Neuronal stem cell (in vitro differentiated cells): ENCODE results near the gene OR51B4.

Experiments
- DNase-seq: peaks from one replicate; pipeline ENCODE4 v3.0.0-alpha.2; 2013; ENCODE audit warnings: low spot score
- H2AFZ ChIP-seq: one replicate; pipeline ENCODE4 v1.6.1; 2013; ENCODE audit warnings: mild to moderate bottlenecking, low read length, inconsistent platforms
- H2AK5ac ChIP-seq: 2 replicates; pipeline ENCODE4 v1.6.1; 2013; ENCODE audit warnings: low read depth, mild to moderate bottlenecking, inconsistent platforms, low read length, moderate library complexity, mixed read lengths
- H2BK120ac ChIP-seq: 2 replicates; pipeline ENCODE4 v1.6.1; 2013; ENCODE audit warnings: low read depth, mild to moderate bottlenecking, inconsistent platforms, low read length, moderate library complexity, mixed read lengths
- H2BK12ac ChIP-seq: one replicate; pipeline ENCODE4 v1.6.1; 2013; ENCODE audit warnings: low read length, inconsistent platforms
- H2BK15ac ChIP-seq: 2 replicates; pipeline ENCODE4 v1.6.1; 2013; ENCODE audit warnings: mild to moderate bottlenecking, low read length, inconsistent platforms, mixed read lengths
- H2BK5ac ChIP-seq: one replicate; pipeline ENCODE4 v1.6.1; 2013; ENCODE audit warnings: inconsistent platforms, mild to moderate bottlenecking, low read length, moderate library complexity
- H3K14ac ChIP-seq: one replicate; pipeline ENCODE4 v1.6.1; 2013; ENCODE audit warnings: low read length, inconsistent platforms
- H3K18ac ChIP-seq: 2 replicates; pipeline ENCODE4 v1.6.1; 2013; ENCODE audit warnings: low read length, inconsistent platforms
- H3K23ac ChIP-seq: 2 replicates; pipeline ENCODE4 v1.6.1; 2013; ENCODE audit warnings: low read depth, mild to moderate bottlenecking, mixed read lengths, low read length, inconsistent platforms; ENCODE audit not compliant: poor library complexity
- H3K27ac ChIP-seq: replicated peaks from 3 replicates; pipeline ENCODE4 v1.5.1; 2013; ENCODE audit warnings: low read length, inconsistent platforms
- H3K27me3 ChIP-seq, 3 experiments: 2 replicates each; pipeline ENCODE4 v1.6.1; 2013; ENCODE audit warnings: low read length in 3 of 3, mild to moderate bottlenecking in 2 of 3, inconsistent platforms in 1 of 3, low read depth in 1 of 3, mixed read lengths in 1 of 3, moderate library complexity in 1 of 3; ENCODE audit not compliant: control insufficient read depth in 3 of 3, insufficient read depth in 3 of 3
- H3K36me3 ChIP-seq, 2 donors: replicated peaks in 1 of 2; 2 replicates each; pipeline ENCODE4 v1.6.1; 2013; ENCODE audit warnings: low read length in 2 of 2; ENCODE audit not compliant: control insufficient read depth in 2 of 2, insufficient read depth in 2 of 2
- H3K4ac ChIP-seq: 2 replicates; pipeline ENCODE4 v1.6.1; 2013; ENCODE audit warnings: inconsistent platforms, mild to moderate bottlenecking, low read length, moderate library complexity
- H3K4me1 ChIP-seq, 2 donors: 1 replicate in 1 of 2; 2 replicates in 1 of 2; pipeline ENCODE4 v1.6.1; 2013; ENCODE audit warnings: low read length in 2 of 2, low read depth in 1 of 2; ENCODE audit not compliant: control insufficient read depth in 2 of 2, insufficient read depth in 1 of 2
- H3K4me2 ChIP-seq: one replicate; pipeline ENCODE4 v1.6.1; 2013; ENCODE audit warnings: mild to moderate bottlenecking, low read length, inconsistent platforms; ENCODE audit not compliant: insufficient read depth, poor library complexity, severe bottlenecking
- H3K4me3 ChIP-seq, 2 donors: 2 replicates each; pipeline ENCODE4 v1.5.1; 2013; ENCODE audit warnings: low read length in 2 of 2, mild to moderate bottlenecking in 2 of 2, inconsistent platforms in 1 of 2, moderate library complexity in 1 of 2
- H3K79me1 ChIP-seq: one replicate; pipeline ENCODE4 v1.6.1; 2013; ENCODE audit warnings: low read depth, mild to moderate bottlenecking, inconsistent platforms, low read length, moderate library complexity
- H3K9ac ChIP-seq: one replicate; pipeline ENCODE4 v1.6.1; 2013; ENCODE audit warnings: mild to moderate bottlenecking, low read depth, low read length, inconsistent platforms; ENCODE audit not compliant: poor library complexity
- H3K9me3 ChIP-seq, 2 donors: replicated peaks in 1 of 2; 2 replicates each; pipeline versions ENCODE3 to v1.6.1; 2013; ENCODE audit warnings: low read length in 2 of 2, mild to moderate bottlenecking in 2 of 2, inconsistent platforms in 1 of 2, low read depth in 1 of 2, mixed read lengths in 1 of 2, moderate library complexity in 1 of 2; ENCODE audit not compliant: control insufficient read depth in 2 of 2, insufficient read depth in 1 of 2
- H4K8ac ChIP-seq: one replicate; pipeline ENCODE4 v1.6.1; 2013; ENCODE audit warnings: low read depth, mild to moderate bottlenecking, inconsistent platforms, low read length, moderate library complexity
- H4K91ac ChIP-seq: one replicate; pipeline ENCODE4 v1.6.1; 2013; ENCODE audit warnings: low read length, low read depth, mild to moderate bottlenecking, inconsistent platforms; ENCODE audit not compliant: poor library complexity
- WGBS, 2 donors: extraction: QIAGEN DNeasy Blood & Tissue Kit; methylation state at CpG; one replicate each; pipeline ENCODE4 v1.1.7; 2013; ENCODE audit warnings: missing lambda C conversion rate in 2 of 2, mixed read lengths in 1 of 2; ENCODE audit not compliant: insufficient read length in 2 of 2, insufficient replicate concordance in 1 of 2; ENCODE audit errors: extremely low coverage in 2 of 2; 5-methylcytosine and 5-hydroxymethylcytosine counted together

Gene OR51B4

DNA sequence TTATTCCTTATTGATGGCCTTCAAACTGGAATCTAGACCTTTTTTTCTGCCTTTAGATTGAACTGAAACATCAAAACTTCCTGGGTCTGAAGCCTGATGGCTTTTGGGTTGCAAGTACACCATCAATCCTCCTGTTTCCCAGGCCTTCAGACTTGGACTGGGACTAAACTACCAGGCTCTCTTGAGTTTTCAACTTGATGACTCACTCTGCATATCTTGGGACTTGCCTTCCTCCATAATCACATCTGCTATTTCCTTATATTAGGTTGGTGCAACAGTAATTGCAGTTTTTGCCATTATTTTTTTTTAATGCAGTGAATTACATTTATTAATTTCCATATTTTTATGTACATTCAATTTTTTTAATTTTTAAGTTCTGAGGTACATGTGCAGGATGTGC lies 34.6 kb upstream of the OR51B4 start:
- H3K9ac ChIP-seq: no peak overlapping the region
- H3K27ac ChIP-seq: no peak overlapping the region
- no peak for DNase-seq
- H3K4me1 ChIP-seq: no peaks in the 10 kb centered on the region
- H3K23ac ChIP-seq: no peak overlapping the region
- H3K27me3 ChIP-seq: no peaks in the 10 kb centered on the region
- H2BK15ac ChIP-seq: no peak overlapping the region
- no peak overlapping the region for H3K14ac ChIP-seq
- no peak overlapping the region for H3K4me2 ChIP-seq
- H4K91ac ChIP-seq: no peak overlapping the region
- no peaks in the 10 kb centered on the region for H3K9me3 ChIP-seq
- no peak overlapping the region for H2BK5ac ChIP-seq
- no peak overlapping the region for H2BK12ac ChIP-seq
- no peak overlapping the region for H2AK5ac ChIP-seq
- H2AFZ ChIP-seq: no peak overlapping the region
- H3K18ac ChIP-seq: no peak overlapping the region
- H3K4me3 ChIP-seq: no peak overlapping the region
- no peak overlapping the region for H3K4ac ChIP-seq
- H2BK120ac ChIP-seq: no peak overlapping the region
- H4K8ac ChIP-seq: no peak overlapping the region
- H3K79me1 ChIP-seq: no peaks in the 10 kb centered on the region
- H3K36me3 ChIP-seq: no peaks in the 10 kb centered on the region

DNA sequence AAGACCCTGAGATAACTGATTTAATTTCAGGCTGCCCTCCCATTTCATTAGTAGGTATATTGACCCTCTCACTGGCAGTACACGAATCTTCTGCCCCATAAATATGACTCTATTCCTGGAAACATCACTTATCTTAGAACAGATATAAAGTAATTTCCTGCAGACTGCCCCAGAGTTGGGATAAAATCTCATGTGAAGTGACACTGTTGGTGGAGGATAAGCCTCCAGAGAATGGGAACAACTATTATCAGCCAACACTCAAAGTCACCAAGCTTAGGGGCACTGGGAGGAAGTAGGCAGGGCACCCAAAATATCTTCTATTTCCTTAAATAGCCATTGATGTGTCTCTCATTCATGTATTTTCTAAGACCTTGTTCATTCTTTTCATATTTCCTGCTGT lies 33.4 kb upstream of the OR51B4 start:
- H2AFZ ChIP-seq: no peak overlapping the region
- no peak overlapping the region for H3K4me3 ChIP-seq
- H3K27ac ChIP-seq: no peak overlapping the region
- H3K9me3 ChIP-seq: no peaks in the 10 kb centered on the region
- H3K79me1 ChIP-seq: no peaks in the 10 kb centered on the region
- H3K4me1 ChIP-seq: no peaks in the 10 kb centered on the region
- H3K14ac ChIP-seq: no peak overlapping the region
- H4K91ac ChIP-seq: no peak overlapping the region
- WGBS, 2 donors: no CpG with 5 or more reads among the region's 1 CpG
- DNase-seq: no peak
- no peak overlapping the region for H3K4ac ChIP-seq
- no peak overlapping the region for H4K8ac ChIP-seq
- no peak overlapping the region for H3K4me2 ChIP-seq
- no peak overlapping the region for H2BK12ac ChIP-seq
- H2BK5ac ChIP-seq: no peak overlapping the region
- no peaks in the 10 kb centered on the region for H3K36me3 ChIP-seq
- no peak overlapping the region for H2BK120ac ChIP-seq
- H3K18ac ChIP-seq: no peak overlapping the region
- no peak overlapping the region for H3K9ac ChIP-seq
- H2BK15ac ChIP-seq: no peak overlapping the region
- no peak overlapping the region for H2AK5ac ChIP-seq
- H3K23ac ChIP-seq: no peak overlapping the region
- no peaks in the 10 kb centered on the region for H3K27me3 ChIP-seq

DNA sequence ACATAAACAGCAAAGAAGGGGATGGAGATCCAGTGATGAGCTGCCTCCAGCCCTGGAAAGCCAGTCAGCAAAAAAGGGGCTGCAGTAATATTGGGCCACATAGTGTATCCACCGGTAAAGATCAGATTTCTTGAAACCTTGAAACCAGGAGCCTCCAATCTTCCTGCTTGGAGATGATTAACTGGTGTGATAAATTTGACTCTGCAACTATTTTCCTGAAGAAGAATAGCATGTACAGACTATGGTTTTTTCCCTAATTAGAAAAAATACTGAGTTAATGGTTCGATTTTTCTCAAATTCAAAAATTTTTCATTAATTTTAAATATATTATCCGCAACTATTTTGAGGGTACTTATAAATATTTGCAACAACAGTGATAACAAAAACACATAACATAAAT lies 22.5 kb upstream of the OR51B4 start, which contains the start of gene OR51B2:
Gene OR51B2 (minus strand): TSS at position 101 of the 400 bp plus-strand sequence. CDS start 0 bp downstream, at position 101.
- WGBS, 2 donors: no CpG with 5 or more reads among the region's 3 CpGs
- Histone ChIP-seq H3K4me1 (no peaks in the 10 kb centered on the region), H3K9ac (no peak within 1 kb of the TSS), H2BK120ac (no peak within 1 kb of the TSS), H3K14ac (no peak within 1 kb of the TSS), H4K8ac (no peak within 1 kb of the TSS), H3K9me3 (no peaks in the 10 kb centered on the region), H3K4ac (no peak within 1 kb of the TSS), H2BK12ac (no peak within 1 kb of the TSS), H3K23ac (no peak within 1 kb of the TSS), H3K79me1 (no peaks in the 10 kb centered on the region), H2BK15ac (no peak within 1 kb of the TSS), H3K4me2 (no peak within 1 kb of the TSS), H2AK5ac (no peak within 1 kb of the TSS), H2AFZ (no peak within 1 kb of the TSS), H3K27me3 (no peaks in the 10 kb centered on the region), H3K36me3 (no peaks in the 10 kb centered on the region), H3K18ac (no peak within 1 kb of the TSS), H2BK5ac (no peak within 1 kb of the TSS), H4K91ac (no peak within 1 kb of the TSS), H3K4me3 (no peak within 1 kb of the TSS), H3K27ac (no peak within 1 kb of the TSS)
- DNase-seq: no peak

DNA sequence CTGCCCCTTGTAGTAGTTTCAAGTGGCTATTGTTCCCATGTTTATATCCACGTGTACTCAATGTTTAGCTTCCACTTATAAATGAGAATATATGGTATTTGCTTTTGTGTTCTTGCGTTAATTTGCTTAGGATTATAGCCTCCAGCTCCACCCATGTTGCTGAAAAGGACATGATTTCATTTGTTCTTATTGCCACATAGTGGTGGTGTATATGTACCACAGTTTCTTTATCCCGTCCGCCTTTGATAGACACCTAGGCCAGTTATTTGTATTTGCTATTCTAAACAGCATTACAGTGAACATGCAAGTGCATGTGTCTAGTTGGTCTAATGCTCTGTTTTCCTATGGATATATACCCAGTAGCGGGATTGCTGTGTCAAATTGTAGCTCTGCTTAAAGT lies 15.5 kb upstream of the OR51B4 start:
- no peak overlapping the region for H2BK15ac ChIP-seq
- H3K4me2 ChIP-seq: no peak overlapping the region
- H3K27ac ChIP-seq: no peak overlapping the region
- H4K91ac ChIP-seq: no peak overlapping the region
- H3K14ac ChIP-seq: no peak overlapping the region
- H4K8ac ChIP-seq: no peak overlapping the region
- H3K9ac ChIP-seq: no peak overlapping the region
- no peaks in the 10 kb centered on the region for H3K4me1 ChIP-seq
- H3K23ac ChIP-seq: no peak overlapping the region
- no peak overlapping the region for H2BK12ac ChIP-seq
- H3K27me3 ChIP-seq: no peaks in the 10 kb centered on the region
- no peak overlapping the region for H3K4ac ChIP-seq
- no peaks in the 10 kb centered on the region for H3K9me3 ChIP-seq
- no peak overlapping the region for H2BK5ac ChIP-seq
- no peak overlapping the region for H2AK5ac ChIP-seq
- no peak overlapping the region for H2BK120ac ChIP-seq
- no peak overlapping the region for H3K4me3 ChIP-seq
- WGBS, 2 donors: no CpG with 5 or more reads among the region's 5 CpGs
- no peaks in the 10 kb centered on the region for H3K36me3 ChIP-seq
- no peak for DNase-seq
- no peak overlapping the region for H2AFZ ChIP-seq
- no peaks in the 10 kb centered on the region for H3K79me1 ChIP-seq
- H3K18ac ChIP-seq: no peak overlapping the region
